ENCODE results near the gene ABO.
"Not testable (repeated sequence)": the region's sequence is repeated elsewhere in the genome, so short reads cannot be mapped to it uniquely, and the experiment has no call there.

The ABO gene

GRCh38 chr9:133226219-133227171 is 48.5 kb downstream of the ABO start:
- Histone ChIP-seq H3K9me3 (replicated peaks; ENCODE audit: low read length) (no peaks in the 10 kb centered on the region), H3K27me3 (ENCODE audit: control insufficient read depth, insufficient read depth, low read length) (peaks cover 26% of the 10 kb centered on the region), H3K9ac (ENCODE audit: low read depth, low read length) (no peak overlapping the region), H3K4me2 (ENCODE audit: low read length) (no peak overlapping the region), H3K4me3 (ENCODE audit: low read length) (no peak overlapping the region), H3K4me1 (ENCODE audit: control insufficient read depth, insufficient read depth, low read length) (no peaks in the 10 kb centered on the region), H3K36me3 (ENCODE audit: insufficient read depth, low read length) (no peaks in the 10 kb centered on the region)

GRCh38 chr9:133225171-133226011 is 49.6 kb downstream of the ABO start:
- H3K4me1 ChIP-seq (ENCODE audit: control insufficient read depth, insufficient read depth, low read length) = no peaks in the 10 kb centered on the region

GRCh38 chr9:133224762-133225161 is 50.2 kb downstream of the ABO start:
- Histone ChIP-seq H3K4me3 (ENCODE audit: low read length) (no peak overlapping the region), H3K4me1 (ENCODE audit: control insufficient read depth, insufficient read depth, low read length) (no peaks in the 10 kb centered on the region), H3K9ac (ENCODE audit: low read depth, low read length) (no peak overlapping the region), H3K27me3 (ENCODE audit: control insufficient read depth, insufficient read depth, low read length) (peaks cover 42% of the 10 kb centered on the region), H3K9me3 (replicated peaks; ENCODE audit: low read length) (no peaks in the 10 kb centered on the region), H3K36me3 (ENCODE audit: insufficient read depth, low read length) (no peaks in the 10 kb centered on the region), H3K4me2 (ENCODE audit: low read length) (no peak overlapping the region)

More at GRCh38 chr9:133225171-133226011, 49.6 kb downstream of the ABO start:
- Histone ChIP-seq H3K36me3 (ENCODE audit: insufficient read depth, low read length) (no peaks in the 10 kb centered on the region), H3K4me3 (ENCODE audit: low read length) (no peak overlapping the region), H3K9me3 (replicated peaks; ENCODE audit: low read length) (no peaks in the 10 kb centered on the region), H3K27me3 (ENCODE audit: control insufficient read depth, insufficient read depth, low read length) (peaks cover 37% of the 10 kb centered on the region), H3K9ac (ENCODE audit: low read depth, low read length) (no peak overlapping the region), H3K4me2 (ENCODE audit: low read length) (no peak overlapping the region)

GRCh38 chr9:133223159-133223756 is 51.7 kb downstream of the ABO start:
- not testable (repeated sequence) for H3K4me1 ChIP-seq (ENCODE audit: control insufficient read depth, insufficient read depth, low read length); H3K4me3 ChIP-seq (ENCODE audit: low read length); H3K4me2 ChIP-seq (ENCODE audit: low read length); H3K9me3 ChIP-seq (replicated peaks; ENCODE audit: low read length); H3K36me3 ChIP-seq (ENCODE audit: insufficient read depth, low read length); H3K9ac ChIP-seq (ENCODE audit: low read depth, low read length)
- peaks cover 56% of the 10 kb centered on the region for H3K27me3 ChIP-seq (ENCODE audit: control insufficient read depth, insufficient read depth, low read length)

- not testable (repeated sequence) for H3K9ac ChIP-seq (ENCODE audit: low read depth, low read length); H3K9me3 ChIP-seq (replicated peaks; ENCODE audit: low read length); H3K4me3 ChIP-seq (ENCODE audit: low read length); H3K4me1 ChIP-seq (ENCODE audit: control insufficient read depth, insufficient read depth, low read length); H3K36me3 ChIP-seq (ENCODE audit: insufficient read depth, low read length); H3K4me2 ChIP-seq (ENCODE audit: low read length)
- H3K27me3 ChIP-seq (ENCODE audit: control insufficient read depth, insufficient read depth, low read length) = peaks cover 53% of the 10 kb centered on the region
Observed at GRCh38 chr9:133221994-133222393, 53.0 kb downstream of the ABO start.

- Histone ChIP-seq H3K9ac (ENCODE audit: low read depth, low read length) (no peak overlapping the region), H3K9me3 (replicated peaks; ENCODE audit: low read length) (no peaks in the 10 kb centered on the region), H3K36me3 (ENCODE audit: insufficient read depth, low read length) (no peaks in the 10 kb centered on the region), H3K27me3 (ENCODE audit: control insufficient read depth, insufficient read depth, low read length) (peaks cover 54% of the 10 kb centered on the region), H3K4me3 (ENCODE audit: low read length) (no peak overlapping the region), H3K4me1 (ENCODE audit: control insufficient read depth, insufficient read depth, low read length) (no peaks in the 10 kb centered on the region), H3K4me2 (ENCODE audit: low read length) (no peak overlapping the region)
Observed at GRCh38 chr9:133221177-133221809, 53.7 kb downstream of the ABO start.

- H3K27me3 ChIP-seq (ENCODE audit: control insufficient read depth, insufficient read depth, low read length) = peaks cover 53% of the 10 kb centered on the region
- not testable (repeated sequence) for H3K36me3 ChIP-seq (ENCODE audit: insufficient read depth, low read length); H3K4me2 ChIP-seq (ENCODE audit: low read length); H3K9me3 ChIP-seq (replicated peaks; ENCODE audit: low read length); H3K4me3 ChIP-seq (ENCODE audit: low read length); H3K9ac ChIP-seq (ENCODE audit: low read depth, low read length); H3K4me1 ChIP-seq (ENCODE audit: control insufficient read depth, insufficient read depth, low read length)
Observed at GRCh38 chr9:133218049-133218975, 56.7 kb downstream of the ABO start.

GRCh38 chr9:133217333-133217988 is 57.5 kb downstream of the ABO start:
- not testable (repeated sequence) for H3K9me3 ChIP-seq (replicated peaks; ENCODE audit: low read length); H3K9ac ChIP-seq (ENCODE audit: low read depth, low read length); H3K4me1 ChIP-seq (ENCODE audit: control insufficient read depth, insufficient read depth, low read length); H3K36me3 ChIP-seq (ENCODE audit: insufficient read depth, low read length); H3K4me3 ChIP-seq (ENCODE audit: low read length); H3K4me2 ChIP-seq (ENCODE audit: low read length)
- peaks cover 48% of the 10 kb centered on the region for H3K27me3 ChIP-seq (ENCODE audit: control insufficient read depth, insufficient read depth, low read length)

- peaks cover 43% of the 10 kb centered on the region for H3K27me3 ChIP-seq (ENCODE audit: control insufficient read depth, insufficient read depth, low read length)
- not testable (repeated sequence) for H3K36me3 ChIP-seq (ENCODE audit: insufficient read depth, low read length); H3K4me1 ChIP-seq (ENCODE audit: control insufficient read depth, insufficient read depth, low read length); H3K9ac ChIP-seq (ENCODE audit: low read depth, low read length); H3K9me3 ChIP-seq (replicated peaks; ENCODE audit: low read length); H3K4me3 ChIP-seq (ENCODE audit: low read length); H3K4me2 ChIP-seq (ENCODE audit: low read length)
Observed at GRCh38 chr9:133214276-133214675, 60.7 kb downstream of the ABO start.

GRCh38 chr9:133210609-133211008 is 64.4 kb downstream of the ABO start:
- Histone ChIP-seq H3K9me3 (replicated peaks; ENCODE audit: low read length) (no peaks in the 10 kb centered on the region), H3K4me3 (ENCODE audit: low read length) (no peak overlapping the region), H3K9ac (ENCODE audit: low read depth, low read length) (no peak overlapping the region), H3K4me1 (ENCODE audit: control insufficient read depth, insufficient read depth, low read length) (no peaks in the 10 kb centered on the region), H3K27me3 (ENCODE audit: control insufficient read depth, insufficient read depth, low read length) (peaks cover 27% of the 10 kb centered on the region), H3K36me3 (ENCODE audit: insufficient read depth, low read length) (no peaks in the 10 kb centered on the region), H3K4me2 (ENCODE audit: low read length) (no peak overlapping the region)

Measured in skeletal muscle satellite cell (primary cell).